ENCODE results near the gene COPB1. TPM values are rescaled to one million over a fixed set of nuclear protein-coding genes. Genes with fewer than 3 reads are reported as not detected.
A peak's percentile ranks its signal among the peaks of the same experiment; 100 is the strongest.

Gene COPB1
- total RNA-seq, result 10 to 100 TPM; 79.8 to 82.1 TPM
- polyA plus RNA-seq, result 10 to 100 TPM; 93.4 to 94.0 TPM

GRCh38 chr11:14499560-14500180, at the start of gene COPB1:
Gene COPB1, minus strand, starts transcription at chr11:14499811. Its CDS starts 883 bp downstream, at chr11:14498928.
- Mint-ChIP-seq H3K27ac (peak within 1 kb of the TSS; percentile 82 to 100 (median 98)), H3K27me3 (no peaks in the 10 kb centered on the region), H3K4me3 (peak within 1 kb of the TSS; percentile 92 to 100 (median 94)), H3K36me3 (peaks cover 33 to 57% of the 10 kb centered on the region in 2 donors), H3K9me3 (no peaks in the 10 kb centered on the region), H3K4me1 (peaks cover 28 to 57% (median 35%) of the 10 kb centered on the region in 4 donors)
- H3K36me3 ChIP-seq (ENCODE audit: insufficient read depth, low read length), result peaks cover 34% of the 10 kb centered on the region
- ChIA-PET CTCF (ENCODE audit: partially characterized antibody) (interaction anchor here (0.8 to 1.6 kb wide), 5 partner anchors 21 to 727 kb away, joined by 3 to 5 read pairs (median 4); partner anchors contain the start of gene PSMA1), POLR2A (ENCODE audit: partially characterized antibody) (interaction anchor here (0.7 to 4.5 kb wide), 23 partner anchors 8 to 552 kb away, joined by 3 to 37 read pairs (median 4); partner anchors contain the start of genes CYP2R1, PDE3B, PSMA1 and SPON1)
- DNase-seq, result peak; percentile 91 to 95 (median 92)
- H3K4me1 ChIP-seq (ENCODE audit: insufficient read depth, low read length), result peaks cover 49% of the 10 kb centered on the region
- H3K27me3 ChIP-seq (ENCODE audit: insufficient read depth, low read length), result no peaks in the 10 kb centered on the region
- intact Hi-C loops (cut with micrococcal nuclease), result loop anchor here (1.0 kb wide), 4 partner anchors 21 to 408 kb away; partner anchors contain the start of gene PSMA1
- H3K9me3 ChIP-seq (ENCODE audit: control insufficient read depth in 1 of 2, low read length in 2 of 2), result no peaks in the 10 kb centered on the region
- H3K4me3 ChIP-seq (ENCODE audit: low read length in 2 of 2), result peak within 1 kb of the TSS; percentile 76 to 89
- peak within 1 kb of the TSS; percentile 65 for H3K27ac ChIP-seq (ENCODE audit: low read depth, low read length)

- Mint-ChIP-seq H3K4me1 (peaks cover 0 to 6% (median 4%) of the 10 kb centered on the region in 4 donors), H3K36me3 (peaks cover 1 to 4% of the 10 kb centered on the region in 2 donors), H3K27ac (peak overlapping the region in 1 of 7 donors; percentile 29), H3K9me3 (no peaks in the 10 kb centered on the region), H3K27me3 (no peaks in the 10 kb centered on the region), H3K4me3 (no peak overlapping the region)
- POLR2A ChIA-PET (ENCODE audit: partially characterized antibody), result interaction anchor here (1.0 to 2.4 kb wide), 4 partner anchors 21 to 97 kb away, joined by 3 to 12 read pairs (median 4); partner anchors contain the start of gene PDE3B
- Histone ChIP-seq H3K4me1 (ENCODE audit: insufficient read depth, low read length) (peaks cover 6% of the 10 kb centered on the region), H3K27ac (ENCODE audit: low read depth, low read length) (no peak overlapping the region), H3K36me3 (ENCODE audit: insufficient read depth, low read length) (no peaks in the 10 kb centered on the region), H3K27me3 (ENCODE audit: insufficient read depth, low read length) (no peaks in the 10 kb centered on the region), H3K9me3 (ENCODE audit: control insufficient read depth in 1 of 2, low read length in 2 of 2) (no peaks in the 10 kb centered on the region), H3K4me3 (ENCODE audit: low read length in 2 of 2) (no peak overlapping the region)
- CTCF ChIA-PET (ENCODE audit: partially characterized antibody), result interaction anchor here (0.8 to 1.6 kb wide), 2 partner anchors 9 to 76 kb away, joined by 3 read pairs; no protein-coding TSS in a partner anchor
- intact Hi-C loops (cut with micrococcal nuclease), result no loop called here
- DNase-seq, result no peak
Observed at GRCh38 chr11:14547440-14547839, 47.8 kb upstream of the COPB1 start.

- no peaks in the 10 kb centered on the region for H3K27me3 ChIP-seq (ENCODE audit: insufficient read depth, low read length)
- intact Hi-C loops (cut with micrococcal nuclease), result no loop called here
- no peaks in the 10 kb centered on the region for H3K9me3 ChIP-seq (ENCODE audit: control insufficient read depth in 1 of 2, low read length in 2 of 2)
- peaks cover 6% of the 10 kb centered on the region for H3K4me1 ChIP-seq (ENCODE audit: insufficient read depth, low read length)
- Mint-ChIP-seq H3K27ac (peak overlapping the region in 1 of 7 donors; percentile 37), H3K4me3 (no peak overlapping the region), H3K4me1 (peaks cover 0 to 6% (median 4%) of the 10 kb centered on the region in 4 donors), H3K36me3 (peaks cover 1 to 4% of the 10 kb centered on the region in 2 donors), H3K27me3 (no peaks in the 10 kb centered on the region), H3K9me3 (no peaks in the 10 kb centered on the region)
- no peak for DNase-seq
- no peaks in the 10 kb centered on the region for H3K36me3 ChIP-seq (ENCODE audit: insufficient read depth, low read length)
- ChIA-PET POLR2A (ENCODE audit: partially characterized antibody) (interaction anchor here (0.9 to 2.4 kb wide), 4 partner anchors 8 to 98 kb away, joined by 3 to 12 read pairs (median 4); no protein-coding TSS in a partner anchor), CTCF (ENCODE audit: partially characterized antibody) (interaction anchor here (5.8 kb wide), 1 partner anchor 360 kb away, joined by 40 read pairs; no protein-coding TSS in a partner anchor)
- no peak overlapping the region for H3K27ac ChIP-seq (ENCODE audit: low read depth, low read length)
- H3K4me3 ChIP-seq (ENCODE audit: low read length in 2 of 2), result no peak overlapping the region
Observed at GRCh38 chr11:14546672-14547071, 47.1 kb upstream of the COPB1 start.

- Histone ChIP-seq H3K36me3 (ENCODE audit: insufficient read depth, low read length) (no peaks in the 10 kb centered on the region), H3K4me1 (ENCODE audit: insufficient read depth, low read length) (peaks cover 6% of the 10 kb centered on the region), H3K9me3 (ENCODE audit: control insufficient read depth in 1 of 2, low read length in 2 of 2) (no peaks in the 10 kb centered on the region), H3K27ac (ENCODE audit: low read depth, low read length) (no peak overlapping the region), H3K4me3 (ENCODE audit: low read length in 2 of 2) (no peak overlapping the region), H3K27me3 (ENCODE audit: insufficient read depth, low read length) (no peaks in the 10 kb centered on the region)
- DNase-seq, result no peak
- intact Hi-C loops (cut with micrococcal nuclease), result no loop called here
- ChIA-PET CTCF (ENCODE audit: partially characterized antibody) (interaction anchor here (1.1 to 5.8 kb wide), 2 partner anchors 11 to 362 kb away, joined by 3 to 40 read pairs; no protein-coding TSS in a partner anchor), POLR2A (ENCODE audit: partially characterized antibody) (interaction anchor here (1.5 to 4.3 kb wide), 3 partner anchors 10 to 100 kb away, joined by 3 to 23 read pairs (median 5); partner anchors contain the start of gene PDE3B)
- Mint-ChIP-seq H3K27me3 (no peaks in the 10 kb centered on the region), H3K9me3 (no peaks in the 10 kb centered on the region), H3K4me1 (peaks cover 0 to 12% (median 4%) of the 10 kb centered on the region in 4 donors), H3K4me3 (no peak overlapping the region), H3K27ac (no peak overlapping the region), H3K36me3 (no peaks in the 10 kb centered on the region)
Observed at GRCh38 chr11:14544611-14545010, 45.0 kb upstream of the COPB1 start.

GRCh38 chr11:14543260-14543659, 43.6 kb upstream of the COPB1 start:
- Histone ChIP-seq H3K4me3 (ENCODE audit: low read length in 2 of 2) (no peak overlapping the region), H3K36me3 (ENCODE audit: insufficient read depth, low read length) (no peaks in the 10 kb centered on the region), H3K9me3 (ENCODE audit: control insufficient read depth in 1 of 2, low read length in 2 of 2) (no peaks in the 10 kb centered on the region), H3K27me3 (ENCODE audit: insufficient read depth, low read length) (no peaks in the 10 kb centered on the region), H3K4me1 (ENCODE audit: insufficient read depth, low read length) (peaks cover 6% of the 10 kb centered on the region), H3K27ac (ENCODE audit: low read depth, low read length) (no peak overlapping the region)
- Mint-ChIP-seq H3K4me3 (no peak overlapping the region), H3K36me3 (no peaks in the 10 kb centered on the region), H3K9me3 (no peaks in the 10 kb centered on the region), H3K4me1 (peaks cover 0 to 12% (median 4%) of the 10 kb centered on the region in 4 donors), H3K27me3 (no peaks in the 10 kb centered on the region), H3K27ac (no peak overlapping the region)
- no peak for DNase-seq
- ChIA-PET CTCF (ENCODE audit: partially characterized antibody) (interaction anchor here (0.6 to 5.8 kb wide), 6 partner anchors 12 to 363 kb away, joined by 3 to 40 read pairs (median 5); partner anchors contain the start of gene PDE3B), POLR2A (ENCODE audit: partially characterized antibody) (interaction anchor here (4.3 kb wide), 1 partner anchor 101 kb away, joined by 23 read pairs; the partner anchor contains the start of gene PDE3B)
- intact Hi-C loops (cut with micrococcal nuclease), result no loop called here

GRCh38 chr11:14542324-14542723, 42.7 kb upstream of the COPB1 start:
- ChIA-PET CTCF (ENCODE audit: partially characterized antibody) (interaction anchor here (0.7 to 5.8 kb wide), 6 partner anchors 13 to 364 kb away, joined by 3 to 40 read pairs (median 4); no protein-coding TSS in a partner anchor), POLR2A (ENCODE audit: partially characterized antibody) (interaction anchor here (0.6 to 4.3 kb wide), 5 partner anchors 13 to 223 kb away, joined by 3 to 23 read pairs (median 3); partner anchors contain the start of gene PDE3B)
- Histone ChIP-seq H3K9me3 (ENCODE audit: control insufficient read depth in 1 of 2, low read length in 2 of 2) (no peaks in the 10 kb centered on the region), H3K27ac (ENCODE audit: low read depth, low read length) (no peak overlapping the region), H3K36me3 (ENCODE audit: insufficient read depth, low read length) (no peaks in the 10 kb centered on the region), H3K4me1 (ENCODE audit: insufficient read depth, low read length) (peaks cover 10% of the 10 kb centered on the region), H3K27me3 (ENCODE audit: insufficient read depth, low read length) (no peaks in the 10 kb centered on the region), H3K4me3 (ENCODE audit: low read length in 2 of 2) (no peak overlapping the region)
- H3K4me1 Mint-ChIP-seq, result peaks cover under 1 to 13% (median 5%) of the 10 kb centered on the region in 4 donors
- H3K27ac Mint-ChIP-seq, result peak overlapping the region in 1 of 7 donors; percentile 57
- no peak for DNase-seq
- no peaks in the 10 kb centered on the region for H3K27me3 Mint-ChIP-seq
- H3K9me3 Mint-ChIP-seq, result no peaks in the 10 kb centered on the region
- intact Hi-C loops (cut with micrococcal nuclease), result no loop called here
- no peak overlapping the region for H3K4me3 Mint-ChIP-seq
- no peaks in the 10 kb centered on the region for H3K36me3 Mint-ChIP-seq
